AG09309 (cell line): ENCODE measurements around the gene PIN4.

Source experiments
- DNase-seq: peaks from one replicate; pipeline ENCODE4 v3.0.0-alpha.2; 2010; ENCODE audit warnings: low read depth
- H3K4me3 ChIP-seq: 2 replicates; pipeline ENCODE4 v1.5.1; 2011; ENCODE audit warnings: mild to moderate bottlenecking, low read depth, low read length, moderate library complexity; ENCODE audit not compliant: control insufficient read depth
- CTCF ChIP-seq: IDR thresholded peaks from 2 replicates; pipeline ENCODE4 v1.5.1; 2011; ENCODE audit warnings: mild to moderate bottlenecking, low read depth, low read length, inconsistent platforms; ENCODE audit not compliant: insufficient read depth, control insufficient read depth; ENCODE audit errors: missing control alignments

Gene PIN4

GRCh38 chrX:72142094-72142793, 39.3 kb upstream of the PIN4 start:
- TF ChIP-seq CTCF: no peak
- DNase-seq: no peak
- H3K4me3 ChIP-seq: no peak overlapping the region

DNA sequence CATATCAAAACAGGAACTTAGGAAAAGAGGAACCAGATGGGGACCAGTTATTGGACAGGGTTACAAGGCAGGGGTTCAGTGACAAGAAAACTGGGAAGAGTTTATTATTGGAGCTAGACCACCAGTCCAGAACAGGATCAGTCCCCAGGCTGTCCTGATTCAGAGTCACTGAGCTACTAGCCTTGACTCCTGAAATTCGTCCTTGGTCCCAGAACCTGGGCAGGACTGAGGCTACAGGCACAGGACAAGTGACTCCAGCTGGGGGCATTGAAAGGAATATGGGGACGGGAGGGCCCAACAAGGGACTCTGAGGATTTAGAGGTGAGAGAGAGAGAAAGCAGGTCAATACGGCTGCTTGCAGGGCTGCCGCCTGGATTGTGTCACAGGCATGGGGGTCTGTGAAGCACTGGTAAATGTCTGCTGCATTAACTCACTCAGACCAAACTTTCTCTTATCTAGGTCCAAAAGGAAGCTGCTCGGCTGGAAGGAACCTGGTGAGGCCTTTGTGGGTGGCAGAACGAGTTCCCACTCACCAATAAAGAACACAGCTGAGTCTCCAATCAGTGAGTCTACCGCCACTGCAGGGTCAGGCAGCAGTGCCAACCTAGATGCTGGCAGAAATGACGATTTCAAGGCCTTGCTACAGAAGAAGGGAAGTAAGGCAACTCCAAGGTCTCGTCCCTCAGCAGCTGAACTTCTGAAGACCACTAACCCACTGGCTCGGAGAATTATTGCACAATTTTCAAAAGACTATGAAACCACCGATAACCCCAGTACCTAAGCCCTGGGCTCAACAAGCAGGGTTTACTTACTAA, 38.6 kb upstream of the PIN4 start:
- no peak for TF ChIP-seq CTCF

GRCh38 chrX:72143609-72143907, 38.0 kb upstream of the PIN4 start:
- no peak for TF ChIP-seq CTCF
- no peak for DNase-seq
- no peak overlapping the region for H3K4me3 ChIP-seq

More for the DNA sequence above, 38.6 kb upstream of the PIN4 start:
- no peak overlapping the region for H3K4me3 ChIP-seq
- no peak for DNase-seq

- no peak for TF ChIP-seq CTCF
- no peak overlapping the region for H3K4me3 ChIP-seq
- DNase-seq: no peak
Measured at GRCh38 chrX:72145181-72145580, 36.4 kb upstream of the PIN4 start.

- H3K4me3 ChIP-seq: no peak overlapping the region
- DNase-seq: no peak
- no peak for TF ChIP-seq CTCF
Measured at GRCh38 chrX:72146527-72146926, 35.0 kb upstream of the PIN4 start.

DNA sequence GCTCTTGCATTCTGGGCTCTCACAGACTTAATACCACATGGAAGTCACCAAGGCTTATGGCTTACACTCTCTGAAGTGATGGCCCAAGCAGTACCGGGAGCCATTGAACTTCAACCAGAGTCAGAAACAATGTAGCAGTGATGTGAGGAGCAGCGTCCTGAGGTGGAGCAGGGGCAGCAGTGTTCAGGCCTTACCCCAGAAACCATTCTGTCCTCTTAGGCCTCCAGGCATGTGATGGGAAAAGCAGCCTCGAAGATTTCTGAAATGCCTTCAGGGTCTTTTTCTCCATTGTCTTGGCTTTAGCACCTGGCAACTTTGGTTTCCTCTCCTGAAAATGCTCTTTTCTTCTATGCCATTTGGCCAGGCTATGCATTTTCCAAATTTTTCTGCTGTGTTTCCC, 22.8 kb upstream of the PIN4 start:
- H3K4me3 ChIP-seq: no peak overlapping the region
- DNase-seq: no peak
- no peak for TF ChIP-seq CTCF
